SK-N-SH (cell line): Measurements from ENCODE around the gene UBE2S.

Experiments
- CHD2 ChIP-seq: fragments of 150-350 bp; IDR thresholded peaks from 2 replicates; pipeline ENCODE4 v1.6.1; 2018; ENCODE audit warnings: low read length; ENCODE audit not compliant: partially characterized antibody
- EP300 ChIP-seq, 2 experiments: IDR thresholded peaks; 2 replicates each; pipeline versions ENCODE4 v1.4.0 to v1.6.1; 2012; ENCODE audit warnings: borderline replicate concordance in 1 of 2, low read depth in 1 of 2, low read length in 1 of 2
- FOXM1 ChIP-seq: IDR thresholded peaks from 2 replicates; pipeline ENCODE4 v1.4.0; 2012; ENCODE audit warnings: low read depth, mild to moderate bottlenecking
- MXI1 ChIP-seq: IDR thresholded peaks from 2 replicates; pipeline ENCODE4 v1.6.1; 2012; ENCODE audit warnings: mild to moderate bottlenecking, low read depth, low read length, improper control_type of control experiment
- POLR2AphosphoS5 ChIP-seq: IDR thresholded peaks from 2 replicates; pipeline ENCODE4 v1.6.1; 2012; ENCODE audit warnings: low read depth, low read length
- RCOR1 ChIP-seq: fragments of 150-350 bp; IDR thresholded peaks from 2 replicates; pipeline ENCODE4 v1.6.1; 2017; ENCODE audit warnings: antibody characterized with exemption, low read length
- RXRA ChIP-seq: IDR thresholded peaks from 2 replicates; pipeline ENCODE4 v1.4.0; 2012; ENCODE audit warnings: low read depth, mild to moderate bottlenecking, borderline replicate concordance
- TAF1 ChIP-seq: IDR thresholded peaks from 2 replicates; pipeline ENCODE4 v1.6.1; 2012; ENCODE audit warnings: low read depth, mild to moderate bottlenecking, low read length, moderate library complexity, borderline replicate concordance
- YY1 ChIP-seq: IDR thresholded peaks from 2 replicates; pipeline ENCODE4 v1.4.0; 2012; ENCODE audit warnings: low read depth, mild to moderate bottlenecking
- TF ChIP-seq, protein P1 (sequence below): fragments of 150-350 bp; IDR thresholded peaks from 2 replicates; pipeline ENCODE4 v1.6.1; 2017; ENCODE audit warnings: antibody characterized with exemption, low read length, low read depth, borderline replicate concordance
- TF ChIP-seq, protein P2 (sequence below): fragments of 200-600 bp; sonication (generic); IDR thresholded peaks from 2 replicates; pipeline ENCODE4 v1.6.1; 2017; ENCODE audit warnings: antibody characterized with exemption, mild to moderate bottlenecking, moderate library complexity
- TF ChIP-seq, protein P3 (sequence below): IDR thresholded peaks from 2 replicates; pipeline ENCODE4 v1.4.0; 2012; ENCODE audit warnings: low read depth, borderline replicate concordance
- TF ChIP-seq, protein P4 (sequence below): IDR thresholded peaks from 2 replicates; pipeline ENCODE4 v1.4.0; 2012; ENCODE audit warnings: low read depth
- TF ChIP-seq, protein P5 (sequence below): IDR thresholded peaks from 2 replicates; pipeline ENCODE4 v1.6.1; 2012; ENCODE audit warnings: mild to moderate bottlenecking, low read depth, low read length, moderate library complexity

DNA sequence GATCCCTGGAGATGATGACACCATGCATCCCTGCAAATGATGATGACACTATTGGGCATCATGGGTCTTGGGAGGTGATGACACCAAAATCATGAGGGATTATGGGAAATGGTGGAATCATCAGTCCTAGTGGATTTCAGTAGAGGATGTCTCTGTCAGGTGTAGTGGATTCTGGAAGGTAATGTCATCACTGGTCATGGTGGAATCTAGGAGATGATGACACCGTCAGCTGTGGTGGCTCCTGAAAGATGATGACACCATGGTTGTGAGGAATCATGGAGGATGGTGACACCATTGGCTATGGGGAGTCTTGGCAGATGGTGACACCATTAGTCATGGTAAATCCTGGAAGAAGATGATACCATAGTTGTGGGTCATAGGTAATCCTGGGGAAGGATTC, 23.6 kb upstream of the UBE2S start:
- no peak for TF ChIP-seq FOXM1
- TF ChIP-seq, protein P1, sequence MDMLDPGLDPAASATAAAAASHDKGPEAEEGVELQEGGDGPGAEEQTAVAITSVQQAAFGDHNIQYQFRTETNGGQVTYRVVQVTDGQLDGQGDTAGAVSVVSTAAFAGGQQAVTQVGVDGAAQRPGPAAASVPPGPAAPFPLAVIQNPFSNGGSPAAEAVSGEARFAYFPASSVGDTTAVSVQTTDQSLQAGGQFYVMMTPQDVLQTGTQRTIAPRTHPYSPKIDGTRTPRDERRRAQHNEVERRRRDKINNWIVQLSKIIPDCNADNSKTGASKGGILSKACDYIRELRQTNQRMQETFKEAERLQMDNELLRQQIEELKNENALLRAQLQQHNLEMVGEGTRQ = no peak
- TF ChIP-seq, protein P2, sequence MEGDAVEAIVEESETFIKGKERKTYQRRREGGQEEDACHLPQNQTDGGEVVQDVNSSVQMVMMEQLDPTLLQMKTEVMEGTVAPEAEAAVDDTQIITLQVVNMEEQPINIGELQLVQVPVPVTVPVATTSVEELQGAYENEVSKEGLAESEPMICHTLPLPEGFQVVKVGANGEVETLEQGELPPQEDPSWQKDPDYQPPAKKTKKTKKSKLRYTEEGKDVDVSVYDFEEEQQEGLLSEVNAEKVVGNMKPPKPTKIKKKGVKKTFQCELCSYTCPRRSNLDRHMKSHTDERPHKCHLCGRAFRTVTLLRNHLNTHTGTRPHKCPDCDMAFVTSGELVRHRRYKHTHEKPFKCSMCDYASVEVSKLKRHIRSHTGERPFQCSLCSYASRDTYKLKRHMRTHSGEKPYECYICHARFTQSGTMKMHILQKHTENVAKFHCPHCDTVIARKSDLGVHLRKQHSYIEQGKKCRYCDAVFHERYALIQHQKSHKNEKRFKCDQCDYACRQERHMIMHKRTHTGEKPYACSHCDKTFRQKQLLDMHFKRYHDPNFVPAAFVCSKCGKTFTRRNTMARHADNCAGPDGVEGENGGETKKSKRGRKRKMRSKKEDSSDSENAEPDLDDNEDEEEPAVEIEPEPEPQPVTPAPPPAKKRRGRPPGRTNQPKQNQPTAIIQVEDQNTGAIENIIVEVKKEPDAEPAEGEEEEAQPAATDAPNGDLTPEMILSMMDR = no peak
- no peak for TF ChIP-seq RCOR1
- TF ChIP-seq MXI1 = no peak
- no peak for TF ChIP-seq TAF1
- no peak for TF ChIP-seq EP300 (IDR thresholded peaks at IDR 0.05; ENCODE audit: borderline replicate concordance in 1 of 2, low read depth in 1 of 2, low read length in 1 of 2)
- TF ChIP-seq POLR2AphosphoS5 = no peak
- no peak for TF ChIP-seq YY1
- TF ChIP-seq, protein P3, sequence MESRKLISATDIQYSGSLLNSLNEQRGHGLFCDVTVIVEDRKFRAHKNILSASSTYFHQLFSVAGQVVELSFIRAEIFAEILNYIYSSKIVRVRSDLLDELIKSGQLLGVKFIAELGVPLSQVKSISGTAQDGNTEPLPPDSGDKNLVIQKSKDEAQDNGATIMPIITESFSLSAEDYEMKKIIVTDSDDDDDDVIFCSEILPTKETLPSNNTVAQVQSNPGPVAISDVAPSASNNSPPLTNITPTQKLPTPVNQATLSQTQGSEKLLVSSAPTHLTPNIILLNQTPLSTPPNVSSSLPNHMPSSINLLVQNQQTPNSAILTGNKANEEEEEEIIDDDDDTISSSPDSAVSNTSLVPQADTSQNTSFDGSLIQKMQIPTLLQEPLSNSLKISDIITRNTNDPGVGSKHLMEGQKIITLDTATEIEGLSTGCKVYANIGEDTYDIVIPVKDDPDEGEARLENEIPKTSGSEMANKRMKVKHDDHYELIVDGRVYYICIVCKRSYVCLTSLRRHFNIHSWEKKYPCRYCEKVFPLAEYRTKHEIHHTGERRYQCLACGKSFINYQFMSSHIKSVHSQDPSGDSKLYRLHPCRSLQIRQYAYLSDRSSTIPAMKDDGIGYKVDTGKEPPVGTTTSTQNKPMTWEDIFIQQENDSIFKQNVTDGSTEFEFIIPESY = no peak
- TF ChIP-seq CHD2 = no peak
- no peak for TF ChIP-seq RXRA
- TF ChIP-seq, protein P4, sequence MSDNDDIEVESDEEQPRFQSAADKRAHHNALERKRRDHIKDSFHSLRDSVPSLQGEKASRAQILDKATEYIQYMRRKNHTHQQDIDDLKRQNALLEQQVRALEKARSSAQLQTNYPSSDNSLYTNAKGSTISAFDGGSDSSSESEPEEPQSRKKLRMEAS = no peak
- TF ChIP-seq, protein P5, sequence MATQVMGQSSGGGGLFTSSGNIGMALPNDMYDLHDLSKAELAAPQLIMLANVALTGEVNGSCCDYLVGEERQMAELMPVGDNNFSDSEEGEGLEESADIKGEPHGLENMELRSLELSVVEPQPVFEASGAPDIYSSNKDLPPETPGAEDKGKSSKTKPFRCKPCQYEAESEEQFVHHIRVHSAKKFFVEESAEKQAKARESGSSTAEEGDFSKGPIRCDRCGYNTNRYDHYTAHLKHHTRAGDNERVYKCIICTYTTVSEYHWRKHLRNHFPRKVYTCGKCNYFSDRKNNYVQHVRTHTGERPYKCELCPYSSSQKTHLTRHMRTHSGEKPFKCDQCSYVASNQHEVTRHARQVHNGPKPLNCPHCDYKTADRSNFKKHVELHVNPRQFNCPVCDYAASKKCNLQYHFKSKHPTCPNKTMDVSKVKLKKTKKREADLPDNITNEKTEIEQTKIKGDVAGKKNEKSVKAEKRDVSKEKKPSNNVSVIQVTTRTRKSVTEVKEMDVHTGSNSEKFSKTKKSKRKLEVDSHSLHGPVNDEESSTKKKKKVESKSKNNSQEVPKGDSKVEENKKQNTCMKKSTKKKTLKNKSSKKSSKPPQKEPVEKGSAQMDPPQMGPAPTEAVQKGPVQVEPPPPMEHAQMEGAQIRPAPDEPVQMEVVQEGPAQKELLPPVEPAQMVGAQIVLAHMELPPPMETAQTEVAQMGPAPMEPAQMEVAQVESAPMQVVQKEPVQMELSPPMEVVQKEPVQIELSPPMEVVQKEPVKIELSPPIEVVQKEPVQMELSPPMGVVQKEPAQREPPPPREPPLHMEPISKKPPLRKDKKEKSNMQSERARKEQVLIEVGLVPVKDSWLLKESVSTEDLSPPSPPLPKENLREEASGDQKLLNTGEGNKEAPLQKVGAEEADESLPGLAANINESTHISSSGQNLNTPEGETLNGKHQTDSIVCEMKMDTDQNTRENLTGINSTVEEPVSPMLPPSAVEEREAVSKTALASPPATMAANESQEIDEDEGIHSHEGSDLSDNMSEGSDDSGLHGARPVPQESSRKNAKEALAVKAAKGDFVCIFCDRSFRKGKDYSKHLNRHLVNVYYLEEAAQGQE = no peak
